PC-9 (cell line): ENCODE data around the gene CCDC12.

Source experiments
- CTCF ChIP-seq: fragments of 200-600 bp; sonication (generic); conservative IDR thresholded peaks from 2 replicates; pipeline ENCODE4 v1.6.1; 2017; ENCODE audit warnings: mixed run types, antibody characterized with exemption, mild to moderate bottlenecking, moderate library complexity
- EZH2 ChIP-seq: fragments of 200-600 bp; sonication (generic); IDR thresholded peaks from 2 replicates; pipeline ENCODE4 v1.8.0; 2017; ENCODE audit warnings: antibody characterized with exemption, low read depth

GRCh38 chr3:46978381-46978780 lies 1.8 kb upstream of the CCDC12 start:
- TF ChIP-seq CTCF (no peak), EZH2 (no peak)
